HL-60 (cell line): Measurements from ENCODE around the gene ETAA1.

Experiments
- CTCF ChIP-seq: IDR thresholded peaks from one replicate; pipeline ENCODE4 v1.5.1; 2011; ENCODE audit warnings: low read length, control low read depth, inconsistent platforms; ENCODE audit not compliant: insufficient read depth
- GABPA ChIP-seq: IDR thresholded peaks from 2 replicates; pipeline ENCODE4 v1.6.1; 2012; ENCODE audit warnings: low read depth
- REST ChIP-seq: IDR thresholded peaks from 2 replicates; pipeline ENCODE4 v1.6.1; 2012; ENCODE audit warnings: low read depth; ENCODE audit not compliant: insufficient replicate concordance

GRCh38 chr2:67437114-67437513, 40.0 kb downstream of the ETAA1 start:
- TF ChIP-seq CTCF (no peak), REST (no peak), GABPA (no peak)
